Sigmoid colon (tissue), 4 donors: ENCODE results near the gene CPSF4.

ENCODE experiments used
- CTCF ChIP-seq, 4 experiments: fragments of 450-650 bp in 3 of 4; fragments of 200-600 bp in 1 of 4; IDR thresholded peaks; one replicate each; pipeline ENCODE4 v1.5.1; 2016 to 2019; ENCODE audit warnings: antibody characterized with exemption in 4 of 4, mild to moderate bottlenecking in 3 of 4, moderate library complexity in 2 of 4
- EP300 ChIP-seq, 4 donors: sonication (generic); formaldehyde crosslinking; IDR thresholded peaks; one replicate each; pipeline ENCODE4 v1.6.1; 2017; ENCODE audit warnings: antibody characterized with exemption in 4 of 4
- POLR2A ChIP-seq, 2 donors: fragments of 450-650 bp; IDR thresholded peaks; one replicate each; pipeline ENCODE4 v1.6.1; 2016; ENCODE audit warnings: antibody characterized with exemption in 2 of 2, mild to moderate bottlenecking in 2 of 2, moderate library complexity in 2 of 2
- POLR2AphosphoS5 ChIP-seq, 4 donors: sonication (generic); formaldehyde crosslinking; IDR thresholded peaks; one replicate each; pipeline ENCODE4 v1.6.1; 2017; ENCODE audit warnings: antibody characterized with exemption in 4 of 4

- TF ChIP-seq POLR2A (IDR thresholded peaks at IDR 0.05), result no peak
- TF ChIP-seq EP300 (IDR thresholded peaks at IDR 0.05), result no peak
- TF ChIP-seq CTCF (IDR thresholded peaks at IDR 0.05), result no peak
- no peak for TF ChIP-seq POLR2AphosphoS5 (IDR thresholded peaks at IDR 0.05)
Observed at GRCh38 chr7:99429756-99430155, 9.0 kb upstream of the CPSF4 start.
